SK-N-MC (cell line): ENCODE data around the gene PCCA.
"Not testable (repeated sequence)": the region's sequence is repeated elsewhere in the genome, so short reads cannot be mapped to it uniquely, and the experiment has no call there.

Experiments
- DNase-seq: peaks from one replicate; pipeline ENCODE4 v3.0.0-alpha.2; 2011; ENCODE audit warnings: low read depth, low spot score
- H3K27ac ChIP-seq: fragments of 200-600 bp; sonication (generic); 2 replicates; pipeline ENCODE4 v1.5.1; 2016; ENCODE audit warnings: mixed run types
- H3K36me3 ChIP-seq: fragments of 200-600 bp; sonication (generic); 2 replicates; pipeline ENCODE4 v1.6.1; 2017; ENCODE audit warnings: antibody characterized with exemption, low read length, mixed read lengths; ENCODE audit not compliant: insufficient read depth
- H3K4me3 ChIP-seq: fragments of 200-600 bp; sonication (generic); 2 replicates; pipeline ENCODE4 v1.5.1; 2016
- H3K9ac ChIP-seq: fragments of 200-600 bp; sonication (generic); 2 replicates; pipeline ENCODE4 v1.8.0; 2017; ENCODE audit warnings: mixed run types, mixed read lengths; ENCODE audit not compliant: insufficient read length
- H3K9me3 ChIP-seq: fragments of 200-600 bp; sonication (generic); 2 replicates; pipeline ENCODE4 v1.6.1; 2017; ENCODE audit warnings: low read depth, mild to moderate bottlenecking, antibody characterized with exemption, low read length, moderate library complexity, mixed read lengths
- EZH2 ChIP-seq: fragments of 200-600 bp; sonication (generic); IDR thresholded peaks from one replicate; pipeline ENCODE4 v1.6.1; 2017; ENCODE audit warnings: antibody characterized with exemption
- FOXP2 ChIP-seq: optimal IDR thresholded peaks from 2 replicates; pipeline ENCODE3; 2011; ENCODE audit warnings: mild to moderate bottlenecking, moderate library complexity; ENCODE audit not compliant: insufficient read depth; ENCODE audit errors: extremely low read length, control extremely low read depth
- POLR2AphosphoS5 ChIP-seq: IDR thresholded peaks from 2 replicates; pipeline ENCODE4 v1.6.1; 2012; ENCODE audit warnings: mild to moderate bottlenecking, low read depth, low read length, borderline replicate concordance

PCCA gene

GRCh38 chr13:100128373-100128772 is 39.5 kb downstream of the PCCA start:
- H3K27ac ChIP-seq: no peak overlapping the region
- no peaks in the 10 kb centered on the region for H3K9me3 ChIP-seq
- no peak for DNase-seq
- TF ChIP-seq FOXP2: no peak
- TF ChIP-seq POLR2AphosphoS5: no peak
- TF ChIP-seq EZH2: no peak
- no peak overlapping the region for H3K4me3 ChIP-seq
- no peak overlapping the region for H3K9ac ChIP-seq
- H3K36me3 ChIP-seq: no peaks in the 10 kb centered on the region

- Histone ChIP-seq H3K9ac (no peak overlapping the region), H3K4me3 (no peak overlapping the region), H3K36me3 (no peaks in the 10 kb centered on the region), H3K27ac (no peak overlapping the region), H3K9me3 (no peaks in the 10 kb centered on the region)
- TF ChIP-seq FOXP2 (no peak), EZH2 (no peak), POLR2AphosphoS5 (no peak)
- DNase-seq: no peak
Measured at GRCh38 chr13:100128838-100129237, 39.9 kb downstream of the PCCA start.

- no peak overlapping the region for H3K27ac ChIP-seq
- no peak overlapping the region for H3K4me3 ChIP-seq
- H3K36me3 ChIP-seq: no peaks in the 10 kb centered on the region
- TF ChIP-seq EZH2: no peak
- no peak for TF ChIP-seq POLR2AphosphoS5
- no peak for TF ChIP-seq FOXP2
- H3K9me3 ChIP-seq: no peaks in the 10 kb centered on the region
- DNase-seq: no peak
- H3K9ac ChIP-seq: no peak overlapping the region
Measured at GRCh38 chr13:100129605-100130004, 40.7 kb downstream of the PCCA start.

GRCh38 chr13:100130092-100130491 is 41.2 kb downstream of the PCCA start:
- Histone ChIP-seq H3K27ac (no peak overlapping the region), H3K9ac (no peak overlapping the region), H3K36me3 (no peaks in the 10 kb centered on the region), H3K4me3 (no peak overlapping the region), H3K9me3 (no peaks in the 10 kb centered on the region)
- TF ChIP-seq FOXP2: no peak
- TF ChIP-seq POLR2AphosphoS5: no peak
- TF ChIP-seq EZH2: no peak
- DNase-seq: no peak

- no peaks in the 10 kb centered on the region for H3K9me3 ChIP-seq
- no peak for TF ChIP-seq POLR2AphosphoS5
- H3K4me3 ChIP-seq: no peak overlapping the region
- H3K36me3 ChIP-seq: no peaks in the 10 kb centered on the region
- H3K9ac ChIP-seq: no peak overlapping the region
- H3K27ac ChIP-seq: no peak overlapping the region
- DNase-seq: no peak
Measured at GRCh38 chr13:100130930-100131511, 42.1 kb downstream of the PCCA start.

GRCh38 chr13:100131863-100132574 is 43.1 kb downstream of the PCCA start:
- Histone ChIP-seq H3K9ac (no peak overlapping the region), H3K9me3 (no peaks in the 10 kb centered on the region), H3K36me3 (no peaks in the 10 kb centered on the region), H3K27ac (no peak overlapping the region), H3K4me3 (no peak overlapping the region)
- no peak for DNase-seq
- no peak for TF ChIP-seq FOXP2
- no peak for TF ChIP-seq POLR2AphosphoS5
- no peak for TF ChIP-seq EZH2

GRCh38 chr13:100138859-100139491 is 50.1 kb downstream of the PCCA start:
- H3K9me3 ChIP-seq: no peaks in the 10 kb centered on the region
- no peak for TF ChIP-seq FOXP2
- no peak for TF ChIP-seq POLR2AphosphoS5
- no peak for TF ChIP-seq EZH2
- H3K9ac ChIP-seq: no peak overlapping the region
- no peaks in the 10 kb centered on the region for H3K36me3 ChIP-seq
- H3K27ac ChIP-seq: no peak overlapping the region
- no peak overlapping the region for H3K4me3 ChIP-seq
- no peak for DNase-seq

GRCh38 chr13:100139817-100140216 is 50.9 kb downstream of the PCCA start:
- Histone ChIP-seq H3K27ac (no peak overlapping the region), H3K9me3 (no peaks in the 10 kb centered on the region), H3K9ac (no peak overlapping the region), H3K4me3 (no peak overlapping the region), H3K36me3 (no peaks in the 10 kb centered on the region)
- no peak for TF ChIP-seq POLR2AphosphoS5
- TF ChIP-seq EZH2: no peak
- TF ChIP-seq FOXP2: no peak
- DNase-seq: no peak

- DNase-seq: no peak
- TF ChIP-seq EZH2: no peak
- H3K9me3 ChIP-seq: no peaks in the 10 kb centered on the region
- H3K27ac ChIP-seq: no peak overlapping the region
- H3K9ac ChIP-seq: no peak overlapping the region
- H3K36me3 ChIP-seq: no peaks in the 10 kb centered on the region
- H3K4me3 ChIP-seq: no peak overlapping the region
Measured at GRCh38 chr13:100140441-100140840, 51.5 kb downstream of the PCCA start.

- H3K4me3 ChIP-seq, H3K36me3 ChIP-seq, DNase-seq, H3K9ac ChIP-seq, H3K27ac ChIP-seq, H3K9me3 ChIP-seq: not testable (repeated sequence)
Measured at GRCh38 chr13:100141461-100141961, 52.6 kb downstream of the PCCA start.
